Measurements from ENCODE around the gene RPS6KA4. TPM values are rescaled to one million over a fixed set of nuclear protein-coding genes. Genes with fewer than 3 reads are reported as not detected.

RPS6KA4 gene
- polyA plus RNA-seq, 1 donor from 2014 or later, result 24.6 TPM

DNA sequence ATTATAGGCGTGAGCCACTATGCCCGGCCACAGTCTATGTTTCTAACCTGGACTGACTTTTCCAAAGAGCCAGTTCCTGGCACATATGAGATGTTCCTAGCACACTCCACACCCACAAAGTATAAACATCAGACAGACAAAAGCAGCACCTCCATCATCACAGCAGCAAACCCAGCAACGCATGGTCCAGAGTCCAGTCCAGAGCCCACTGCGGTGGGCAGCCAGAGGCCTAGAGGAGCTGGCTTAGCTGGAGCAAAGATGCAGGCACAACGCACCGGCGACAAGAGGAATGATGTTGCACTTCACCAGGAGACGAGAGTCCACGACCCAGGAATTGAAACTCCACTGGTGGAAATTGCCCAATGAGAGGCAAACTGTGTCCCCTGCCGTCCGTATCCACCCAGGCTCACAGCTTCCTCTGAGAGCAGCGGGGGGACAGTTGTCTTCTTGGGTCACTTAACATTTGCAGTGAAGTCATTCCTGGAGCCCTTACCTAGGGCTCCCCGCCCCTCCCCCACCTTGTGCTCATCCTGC is 36.6 kb downstream of the RPS6KA4 start:
- no peak overlapping the region for H3K4me2 ChIP-seq (ENCODE audit: low read length)
- H3K9me2 ChIP-seq (ENCODE audit: insufficient read depth, low read length), result no peaks in the 10 kb centered on the region
- H3K4me3 ChIP-seq (ENCODE audit: low read length), result no peak overlapping the region
- no peaks in the 10 kb centered on the region for H3K9me3 ChIP-seq (ENCODE audit: low read length)
- H3K36me3 ChIP-seq (ENCODE audit: insufficient read depth, low read length), result no peaks in the 10 kb centered on the region
- TF ChIP-seq EP300 (conservative IDR thresholded peaks at IDR 0.05; ENCODE audit: poor library complexity, severe bottlenecking), result no peak
- no peak for TF ChIP-seq RAD21 (conservative IDR thresholded peaks at IDR 0.05)
- no peak for TF ChIP-seq MXI1 (conservative IDR thresholded peaks at IDR 0.05; ENCODE audit: poor library complexity, severe bottlenecking)
- TF ChIP-seq POLR2AphosphoS5 (IDR thresholded peaks at IDR 0.05), result no peak
- TF ChIP-seq CTCF (IDR thresholded peaks at IDR 0.05; ENCODE audit: poor library complexity, severe bottlenecking), result no peak
- TF ChIP-seq, protein P1, sequence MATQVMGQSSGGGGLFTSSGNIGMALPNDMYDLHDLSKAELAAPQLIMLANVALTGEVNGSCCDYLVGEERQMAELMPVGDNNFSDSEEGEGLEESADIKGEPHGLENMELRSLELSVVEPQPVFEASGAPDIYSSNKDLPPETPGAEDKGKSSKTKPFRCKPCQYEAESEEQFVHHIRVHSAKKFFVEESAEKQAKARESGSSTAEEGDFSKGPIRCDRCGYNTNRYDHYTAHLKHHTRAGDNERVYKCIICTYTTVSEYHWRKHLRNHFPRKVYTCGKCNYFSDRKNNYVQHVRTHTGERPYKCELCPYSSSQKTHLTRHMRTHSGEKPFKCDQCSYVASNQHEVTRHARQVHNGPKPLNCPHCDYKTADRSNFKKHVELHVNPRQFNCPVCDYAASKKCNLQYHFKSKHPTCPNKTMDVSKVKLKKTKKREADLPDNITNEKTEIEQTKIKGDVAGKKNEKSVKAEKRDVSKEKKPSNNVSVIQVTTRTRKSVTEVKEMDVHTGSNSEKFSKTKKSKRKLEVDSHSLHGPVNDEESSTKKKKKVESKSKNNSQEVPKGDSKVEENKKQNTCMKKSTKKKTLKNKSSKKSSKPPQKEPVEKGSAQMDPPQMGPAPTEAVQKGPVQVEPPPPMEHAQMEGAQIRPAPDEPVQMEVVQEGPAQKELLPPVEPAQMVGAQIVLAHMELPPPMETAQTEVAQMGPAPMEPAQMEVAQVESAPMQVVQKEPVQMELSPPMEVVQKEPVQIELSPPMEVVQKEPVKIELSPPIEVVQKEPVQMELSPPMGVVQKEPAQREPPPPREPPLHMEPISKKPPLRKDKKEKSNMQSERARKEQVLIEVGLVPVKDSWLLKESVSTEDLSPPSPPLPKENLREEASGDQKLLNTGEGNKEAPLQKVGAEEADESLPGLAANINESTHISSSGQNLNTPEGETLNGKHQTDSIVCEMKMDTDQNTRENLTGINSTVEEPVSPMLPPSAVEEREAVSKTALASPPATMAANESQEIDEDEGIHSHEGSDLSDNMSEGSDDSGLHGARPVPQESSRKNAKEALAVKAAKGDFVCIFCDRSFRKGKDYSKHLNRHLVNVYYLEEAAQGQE (IDR thresholded peaks at IDR 0.05; ENCODE audit: borderline replicate concordance), result no peak
- TF ChIP-seq EZH2 (IDR thresholded peaks at IDR 0.05; ENCODE audit: borderline replicate concordance, insufficient read depth, low read length, poor library complexity, severe bottlenecking), result no peak
- TF ChIP-seq TAF1 (IDR thresholded peaks at IDR 0.05; ENCODE audit: low read depth), result no peak
- TF ChIP-seq SMC3 (conservative IDR thresholded peaks at IDR 0.05; ENCODE audit: poor library complexity), result no peak
- H4K20me1 ChIP-seq (ENCODE audit: insufficient read depth), result no peaks in the 10 kb centered on the region
- H2AFZ ChIP-seq (ENCODE audit: low read depth, low read length), result no peak overlapping the region
- no peak overlapping the region for H3K27ac ChIP-seq (ENCODE audit: low read length)
- H3F3A ChIP-seq (ENCODE audit: insufficient read depth, low read length, poor library complexity, severe bottlenecking), result no peaks in the 10 kb centered on the region
- no peaks in the 10 kb centered on the region for H3K27me3 ChIP-seq (ENCODE audit: insufficient read depth, low read depth, low read length)
- H3K9ac ChIP-seq (ENCODE audit: low read length), result no peak overlapping the region
- H3K79me2 ChIP-seq (replicated peaks; ENCODE audit: insufficient read depth, low read length), result no peaks in the 10 kb centered on the region

DNA sequence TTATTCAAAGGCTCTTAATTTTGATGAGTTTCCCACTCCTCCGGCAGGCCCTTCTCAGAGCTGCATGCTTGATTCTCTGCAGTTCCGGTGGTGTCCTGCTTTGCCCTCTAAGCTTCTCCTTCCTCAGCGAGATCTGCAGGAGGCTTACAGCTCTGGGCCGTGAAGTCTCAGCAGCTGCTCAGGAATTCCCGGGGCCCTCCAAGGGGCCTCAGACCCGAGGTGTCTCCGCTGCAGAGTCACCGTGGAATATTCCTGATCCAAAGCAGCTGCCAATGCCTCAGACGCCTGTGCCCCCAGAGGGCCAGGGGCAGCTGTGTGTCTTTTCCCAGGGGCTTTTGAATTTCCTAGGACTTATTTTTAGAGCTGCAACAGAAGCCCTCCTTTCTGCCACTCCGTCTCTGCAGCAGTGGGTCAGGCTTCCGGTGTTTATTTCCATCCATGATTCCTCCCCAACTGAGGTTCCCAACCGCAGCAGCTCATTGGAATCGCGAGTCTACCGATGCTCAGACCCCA is 37.2 kb downstream of the RPS6KA4 start:
- Histone ChIP-seq H3K4me2 (ENCODE audit: low read length) (no peak overlapping the region), H3K27me3 (ENCODE audit: insufficient read depth, low read depth, low read length) (no peaks in the 10 kb centered on the region), H3K36me3 (ENCODE audit: insufficient read depth, low read length) (no peaks in the 10 kb centered on the region), H3K27ac (ENCODE audit: low read length) (no peak overlapping the region), H3F3A (ENCODE audit: insufficient read depth, low read length, poor library complexity, severe bottlenecking) (no peaks in the 10 kb centered on the region), H2AFZ (ENCODE audit: low read depth, low read length) (no peak overlapping the region), H3K9me3 (ENCODE audit: low read length) (no peaks in the 10 kb centered on the region), H3K9ac (ENCODE audit: low read length) (no peak overlapping the region), H4K20me1 (ENCODE audit: insufficient read depth) (no peaks in the 10 kb centered on the region), H3K79me2 (replicated peaks; ENCODE audit: insufficient read depth, low read length) (no peaks in the 10 kb centered on the region), H3K4me3 (ENCODE audit: low read length) (no peak overlapping the region), H3K9me2 (ENCODE audit: insufficient read depth, low read length) (no peaks in the 10 kb centered on the region)
- TF ChIP-seq, protein P1 (IDR thresholded peaks at IDR 0.05; ENCODE audit: borderline replicate concordance), result no peak
- TF ChIP-seq MXI1 (conservative IDR thresholded peaks at IDR 0.05; ENCODE audit: poor library complexity, severe bottlenecking), result no peak
- TF ChIP-seq POLR2AphosphoS5 (IDR thresholded peaks at IDR 0.05), result no peak
- no peak for TF ChIP-seq CTCF (IDR thresholded peaks at IDR 0.05; ENCODE audit: poor library complexity, severe bottlenecking)
- no peak for TF ChIP-seq SMC3 (conservative IDR thresholded peaks at IDR 0.05; ENCODE audit: poor library complexity)
- TF ChIP-seq EZH2 (IDR thresholded peaks at IDR 0.05; ENCODE audit: borderline replicate concordance, insufficient read depth, low read length, poor library complexity, severe bottlenecking), result no peak
- no peak for TF ChIP-seq EP300 (conservative IDR thresholded peaks at IDR 0.05; ENCODE audit: poor library complexity, severe bottlenecking)
- no peak for TF ChIP-seq TAF1 (IDR thresholded peaks at IDR 0.05; ENCODE audit: low read depth)
- TF ChIP-seq RAD21 (conservative IDR thresholded peaks at IDR 0.05), result no peak
